ENCODE results near the gene CRYBG1. TPM values are rescaled to one million over a fixed set of nuclear protein-coding genes. Genes with fewer than 3 reads are reported as not detected.

Gene CRYBG1
- polyA plus RNA-seq, 1 donor from 2014 or later = 0.73 TPM

DNA sequence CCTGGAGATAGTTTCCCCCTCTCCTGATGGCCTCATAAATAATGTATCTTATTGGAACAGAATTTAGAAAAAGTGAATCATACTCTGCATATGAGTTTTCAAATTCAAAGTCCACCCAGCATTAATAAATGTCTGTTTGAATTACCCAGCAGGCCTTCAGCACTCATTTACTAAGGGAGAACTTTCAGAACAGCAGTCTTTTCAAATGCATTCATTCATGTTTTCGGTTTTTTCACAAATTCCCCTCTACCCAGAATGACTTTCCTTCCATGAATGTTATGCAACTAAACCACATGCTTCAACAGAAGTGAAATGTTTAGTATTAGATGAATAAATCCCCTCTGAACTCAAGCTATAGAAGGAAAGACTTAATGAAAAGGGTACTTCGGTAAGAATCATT is 176.3 kb downstream of the CRYBG1 start:
- no peaks in the 10 kb centered on the region for H3K9me2 ChIP-seq (ENCODE audit: insufficient read depth, low read length)
- H3K79me2 ChIP-seq (replicated peaks; ENCODE audit: insufficient read depth, low read length) = no peaks in the 10 kb centered on the region
- no peaks in the 10 kb centered on the region for H3K27me3 ChIP-seq (ENCODE audit: insufficient read depth, low read depth, low read length)
- TF ChIP-seq RAD21 (conservative IDR thresholded peaks at IDR 0.05) = no peak
- TF ChIP-seq, protein P1, sequence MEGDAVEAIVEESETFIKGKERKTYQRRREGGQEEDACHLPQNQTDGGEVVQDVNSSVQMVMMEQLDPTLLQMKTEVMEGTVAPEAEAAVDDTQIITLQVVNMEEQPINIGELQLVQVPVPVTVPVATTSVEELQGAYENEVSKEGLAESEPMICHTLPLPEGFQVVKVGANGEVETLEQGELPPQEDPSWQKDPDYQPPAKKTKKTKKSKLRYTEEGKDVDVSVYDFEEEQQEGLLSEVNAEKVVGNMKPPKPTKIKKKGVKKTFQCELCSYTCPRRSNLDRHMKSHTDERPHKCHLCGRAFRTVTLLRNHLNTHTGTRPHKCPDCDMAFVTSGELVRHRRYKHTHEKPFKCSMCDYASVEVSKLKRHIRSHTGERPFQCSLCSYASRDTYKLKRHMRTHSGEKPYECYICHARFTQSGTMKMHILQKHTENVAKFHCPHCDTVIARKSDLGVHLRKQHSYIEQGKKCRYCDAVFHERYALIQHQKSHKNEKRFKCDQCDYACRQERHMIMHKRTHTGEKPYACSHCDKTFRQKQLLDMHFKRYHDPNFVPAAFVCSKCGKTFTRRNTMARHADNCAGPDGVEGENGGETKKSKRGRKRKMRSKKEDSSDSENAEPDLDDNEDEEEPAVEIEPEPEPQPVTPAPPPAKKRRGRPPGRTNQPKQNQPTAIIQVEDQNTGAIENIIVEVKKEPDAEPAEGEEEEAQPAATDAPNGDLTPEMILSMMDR (IDR thresholded peaks at IDR 0.05; ENCODE audit: poor library complexity, severe bottlenecking) = no peak
- TF ChIP-seq POLR2AphosphoS5 (IDR thresholded peaks at IDR 0.05) = no peak
- TF ChIP-seq SMC3 (conservative IDR thresholded peaks at IDR 0.05; ENCODE audit: poor library complexity) = no peak
- TF ChIP-seq REST (IDR thresholded peaks at IDR 0.05; ENCODE audit: borderline replicate concordance) = no peak
- TF ChIP-seq EZH2 (IDR thresholded peaks at IDR 0.05; ENCODE audit: borderline replicate concordance, insufficient read depth, low read length, poor library complexity, severe bottlenecking) = no peak
- H3K4me2 ChIP-seq (ENCODE audit: low read length) = no peak overlapping the region
- H3F3A ChIP-seq (ENCODE audit: insufficient read depth, low read length, poor library complexity, severe bottlenecking) = no peaks in the 10 kb centered on the region
- no peak overlapping the region for H3K27ac ChIP-seq (ENCODE audit: low read length)
- H4K20me1 ChIP-seq (ENCODE audit: insufficient read depth) = no peaks in the 10 kb centered on the region
- H2AFZ ChIP-seq (ENCODE audit: low read depth, low read length) = no peak overlapping the region
- H3K9ac ChIP-seq (ENCODE audit: low read length) = no peak overlapping the region
- H3K4me3 ChIP-seq (ENCODE audit: low read length) = no peak overlapping the region
- H3K36me3 ChIP-seq (ENCODE audit: insufficient read depth, low read length) = no peaks in the 10 kb centered on the region
- no peaks in the 10 kb centered on the region for H3K9me3 ChIP-seq (ENCODE audit: low read length)

GRCh38 chr6:106537662-106538061 is 177.1 kb downstream of the CRYBG1 start:
- no peaks in the 10 kb centered on the region for H3F3A ChIP-seq (ENCODE audit: insufficient read depth, low read length, poor library complexity, severe bottlenecking)
- TF ChIP-seq REST (IDR thresholded peaks at IDR 0.05; ENCODE audit: borderline replicate concordance) = no peak
- TF ChIP-seq TAF1 (IDR thresholded peaks at IDR 0.05; ENCODE audit: low read depth) = no peak
- no peak for TF ChIP-seq EP300 (conservative IDR thresholded peaks at IDR 0.05; ENCODE audit: poor library complexity, severe bottlenecking)
- no peak for TF ChIP-seq MXI1 (conservative IDR thresholded peaks at IDR 0.05; ENCODE audit: poor library complexity, severe bottlenecking)
- no peak for TF ChIP-seq RAD21 (conservative IDR thresholded peaks at IDR 0.05)
- no peak for TF ChIP-seq SMC3 (conservative IDR thresholded peaks at IDR 0.05; ENCODE audit: poor library complexity)
- no peak for TF ChIP-seq EZH2 (IDR thresholded peaks at IDR 0.05; ENCODE audit: borderline replicate concordance, insufficient read depth, low read length, poor library complexity, severe bottlenecking)
- TF ChIP-seq POLR2AphosphoS5 (IDR thresholded peaks at IDR 0.05) = no peak
- TF ChIP-seq, protein P1 (IDR thresholded peaks at IDR 0.05; ENCODE audit: poor library complexity, severe bottlenecking) = no peak
- H2AFZ ChIP-seq (ENCODE audit: low read depth, low read length) = no peak overlapping the region
- H3K27me3 ChIP-seq (ENCODE audit: insufficient read depth, low read depth, low read length) = no peaks in the 10 kb centered on the region
- no peaks in the 10 kb centered on the region for H3K9me3 ChIP-seq (ENCODE audit: low read length)
- no peak overlapping the region for H3K4me3 ChIP-seq (ENCODE audit: low read length)
- no peak overlapping the region for H3K9ac ChIP-seq (ENCODE audit: low read length)
- H3K9me2 ChIP-seq (ENCODE audit: insufficient read depth, low read length) = no peaks in the 10 kb centered on the region
- no peaks in the 10 kb centered on the region for H3K36me3 ChIP-seq (ENCODE audit: insufficient read depth, low read length)
- no peak overlapping the region for H3K4me2 ChIP-seq (ENCODE audit: low read length)
- H3K27ac ChIP-seq (ENCODE audit: low read length) = no peak overlapping the region
- no peaks in the 10 kb centered on the region for H4K20me1 ChIP-seq (ENCODE audit: insufficient read depth)
- no peaks in the 10 kb centered on the region for H3K79me2 ChIP-seq (replicated peaks; ENCODE audit: insufficient read depth, low read length)
